GM23338 (cell line): Measurements from ENCODE around the gene DHRS4L2. TPM values are rescaled to one million over a fixed set of nuclear protein-coding genes. Genes with fewer than 3 reads are reported as not detected.
A peak's percentile ranks its signal among the peaks of the same experiment; 100 is the strongest.
"Not testable (repeated sequence)": the region's sequence is repeated elsewhere in the genome, so short reads cannot be mapped to it uniquely, and the experiment has no call there.

Experiments
- ATAC-seq: fragments of 200-7000 bp; cut with Tn5 transposase; 3 replicates; pipeline ENCODE4 v1.9.1; 2020
- DNase-seq: peaks from one replicate; pipeline ENCODE4 v3.0.0-alpha.2; 2015; ENCODE audit warnings: low spot score
- H2AFZ ChIP-seq: fragments of 200-600 bp; sonication (generic); 2 replicates; pipeline ENCODE4 v1.8.0; 2016; ENCODE audit warnings: antibody characterized with exemption, mild to moderate bottlenecking, moderate library complexity
- H3F3A ChIP-seq: fragments of 200-600 bp; sonication (generic); replicated peaks from 2 replicates; pipeline ENCODE4 v1.8.0; 2017; ENCODE audit warnings: antibody characterized with exemption, mixed run types, low read depth
- H3K27ac ChIP-seq: fragments of 200-600 bp; sonication (generic); 2 replicates; pipeline ENCODE4 v1.6.1; 2016; ENCODE audit warnings: low read depth
- H3K27me3 ChIP-seq: fragments of 200-600 bp; sonication (generic); 2 replicates; pipeline ENCODE4 v1.8.0; 2016; ENCODE audit warnings: mild to moderate bottlenecking, mixed run types, moderate library complexity; ENCODE audit not compliant: insufficient read depth
- H3K36me3 ChIP-seq: fragments of 200-600 bp; sonication (generic); 2 replicates; pipeline ENCODE4 v1.8.0; 2016; ENCODE audit warnings: mild to moderate bottlenecking; ENCODE audit not compliant: insufficient read depth
- H3K4me1 ChIP-seq: fragments of 200-600 bp; sonication (generic); 2 replicates; pipeline ENCODE4 v1.8.0; 2016; ENCODE audit warnings: mild to moderate bottlenecking, moderate library complexity; ENCODE audit not compliant: insufficient read depth
- H3K4me2 ChIP-seq: fragments of 200-600 bp; sonication (generic); 2 replicates; pipeline ENCODE4 v1.7.1; 2017; ENCODE audit warnings: mixed run types
- H3K4me3 ChIP-seq: fragments of 200-600 bp; sonication (generic); 2 replicates; pipeline ENCODE4 v1.6.1; 2016; ENCODE audit warnings: mixed run types
- H3K79me2 ChIP-seq: fragments of 200-600 bp; sonication (generic); replicated peaks from 2 replicates; pipeline ENCODE4 v1.8.0; 2017; ENCODE audit warnings: mild to moderate bottlenecking; ENCODE audit not compliant: insufficient read depth
- H3K9me2 ChIP-seq: fragments of 200-600 bp; sonication (generic); 2 replicates; pipeline ENCODE4 v1.8.0; 2017; ENCODE audit not compliant: insufficient read depth
- H4K20me1 ChIP-seq: fragments of 200-600 bp; sonication (generic); replicated peaks from 2 replicates; pipeline ENCODE4 v1.8.0; 2017; ENCODE audit warnings: mild to moderate bottlenecking; ENCODE audit not compliant: insufficient read depth
- H3K27ac Mint-ChIP-seq: 2 replicates; pipeline ENCODE4 v1.8.0; 2020; ENCODE audit warnings: inconsistent platforms, mild to moderate bottlenecking, moderate library complexity, mixed read lengths
- H3K27me3 Mint-ChIP-seq: 3 replicates; pipeline ENCODE4 v1.8.0; 2022; ENCODE audit warnings: low read depth, mild to moderate bottlenecking, moderate library complexity, mixed read lengths, inconsistent platforms; ENCODE audit not compliant: insufficient read depth, poor library complexity
- H3K36me3 Mint-ChIP-seq: 3 replicates; pipeline ENCODE4 v1.8.0; 2021; ENCODE audit warnings: low read depth, mild to moderate bottlenecking, inconsistent platforms, moderate library complexity, mixed read lengths
- H3K4me1 Mint-ChIP-seq: 3 replicates; pipeline ENCODE4 v1.8.0; 2020; ENCODE audit warnings: mild to moderate bottlenecking, inconsistent platforms, mixed read lengths
- H3K4me3 Mint-ChIP-seq: 3 replicates; pipeline ENCODE4 v1.8.0; 2021; ENCODE audit warnings: moderate library complexity, mild to moderate bottlenecking, inconsistent platforms, mixed read lengths
- H3K9me3 Mint-ChIP-seq: 3 replicates; pipeline ENCODE4 v1.8.0; 2020; ENCODE audit warnings: moderate library complexity, mild to moderate bottlenecking, inconsistent platforms, mixed read lengths
- CREB1 ChIP-seq: fragments of 250-450 bp; sonication (Bioruptor Pico); IDR thresholded peaks from 2 replicates; pipeline ENCODE4 v1.5.0; 2020; ENCODE audit warnings: low read depth, mild to moderate bottlenecking, moderate library complexity
- EZH2 ChIP-seq: fragments of 200-600 bp; sonication (generic); IDR thresholded peaks from one replicate; pipeline ENCODE4 v1.8.0; 2017; ENCODE audit warnings: antibody characterized with exemption, mild to moderate bottlenecking, low read depth; ENCODE audit not compliant: unreplicated experiment
- STAT1 ChIP-seq: IDR thresholded peaks from one replicate; pipeline ENCODE4 v1.6.1; 2016; ENCODE audit warnings: antibody characterized with exemption; ENCODE audit not compliant: unreplicated experiment
- ZNF114 ChIP-seq: fragments of 250-450 bp; sonication (Bioruptor Pico); IDR thresholded peaks from 2 replicates; pipeline ENCODE4 v1.5.0; 2020; ENCODE audit warnings: mild to moderate bottlenecking, moderate library complexity
- ZNF331 ChIP-seq: fragments of 250-450 bp; sonication (Bioruptor Pico); IDR thresholded peaks from 2 replicates; pipeline ENCODE4 v1.5.0; 2020; ENCODE audit warnings: low read depth, mild to moderate bottlenecking, moderate library complexity
- polyA plus RNA-seq: library from polyadenylated mRNA; unstranded; fragments of >200 nt; fragmentation: Nextera tagmentation; extraction: Ambion mirVana; gene quantifications from 2 replicates; pipeline ENCODE4 v1.2.1, GENCODE V29; 2016
- total RNA-seq: library from RNA; depleted of rRNA; stranded (reverse); fragments of >200 nt; shearing (Covaris generic); gene quantifications from 2 replicates; pipeline ENCODE4 v1.2.3, GENCODE V29; 2014
- TF ChIP-seq, protein P1 (sequence below), 2 experiments: fragments of 200-600 bp in 1 of 2; sonication (generic) in 1 of 2; conservative IDR thresholded peaks; 2 replicates each; pipeline versions ENCODE4 v1.5.1 to v1.6.1; 2016 to 2017; ENCODE audit warnings: antibody characterized with exemption in 2 of 2, low read depth in 2 of 2, mild to moderate bottlenecking in 2 of 2, moderate library complexity in 1 of 2
- TF ChIP-seq, protein P2 (sequence below): fragments of 250-450 bp; sonication (Bioruptor Pico); IDR thresholded peaks from 2 replicates; pipeline ENCODE4 v1.5.0; 2020; ENCODE audit warnings: mild to moderate bottlenecking, moderate library complexity
- TF ChIP-seq, protein P3 (sequence below): IDR thresholded peaks from 2 replicates; pipeline ENCODE4 v1.6.1; 2016; ENCODE audit warnings: antibody characterized with exemption

Gene DHRS4L2
- total and polyA plus RNA-seq, 2 experiments from 2014 or later, result 6.7 to 12.9 TPM

DNA sequence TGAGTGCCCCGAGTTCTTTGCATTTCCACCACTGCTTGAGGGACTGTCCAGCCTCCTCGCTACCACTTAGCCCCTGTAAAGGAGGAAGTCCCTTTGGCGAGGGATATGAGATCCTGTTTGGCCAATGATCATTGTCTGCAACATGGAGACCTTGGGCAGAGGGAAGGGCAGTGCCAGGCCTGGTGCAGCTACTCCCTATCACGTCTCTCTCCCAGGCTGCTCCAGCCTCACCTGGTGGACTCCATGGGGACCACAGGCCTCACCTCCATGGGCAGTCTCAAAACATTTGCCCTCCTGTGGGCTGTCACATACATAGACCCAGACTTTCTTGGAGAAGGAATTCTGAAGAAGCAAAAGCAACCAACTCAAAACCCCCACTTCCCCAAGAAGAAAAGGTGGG is 47.0 kb downstream of the DHRS4L2 start:
- DNase-seq, H4K20me1 ChIP-seq, H3K79me2 ChIP-seq, H3K4me1 ChIP-seq, H3K27me3 Mint-ChIP-seq, H3K27ac ChIP-seq, H3K36me3 Mint-ChIP-seq, H3K27me3 ChIP-seq, H3K9me2 ChIP-seq, H3K4me1 Mint-ChIP-seq, H3K27ac Mint-ChIP-seq, H3F3A ChIP-seq, H3K36me3 ChIP-seq: not testable (repeated sequence)
- Histone ChIP-seq H3K4me3 (peak overlapping the region; percentile 72; the same call in 1 of the 2 replicates), H2AFZ (peak overlapping the region; percentile 59; the same call in 1 of the 2 replicates), H3K4me2 (peak overlapping the region; percentile 88)
- ATAC-seq, result peak; percentile 78
- TF ChIP-seq, protein P1, sequence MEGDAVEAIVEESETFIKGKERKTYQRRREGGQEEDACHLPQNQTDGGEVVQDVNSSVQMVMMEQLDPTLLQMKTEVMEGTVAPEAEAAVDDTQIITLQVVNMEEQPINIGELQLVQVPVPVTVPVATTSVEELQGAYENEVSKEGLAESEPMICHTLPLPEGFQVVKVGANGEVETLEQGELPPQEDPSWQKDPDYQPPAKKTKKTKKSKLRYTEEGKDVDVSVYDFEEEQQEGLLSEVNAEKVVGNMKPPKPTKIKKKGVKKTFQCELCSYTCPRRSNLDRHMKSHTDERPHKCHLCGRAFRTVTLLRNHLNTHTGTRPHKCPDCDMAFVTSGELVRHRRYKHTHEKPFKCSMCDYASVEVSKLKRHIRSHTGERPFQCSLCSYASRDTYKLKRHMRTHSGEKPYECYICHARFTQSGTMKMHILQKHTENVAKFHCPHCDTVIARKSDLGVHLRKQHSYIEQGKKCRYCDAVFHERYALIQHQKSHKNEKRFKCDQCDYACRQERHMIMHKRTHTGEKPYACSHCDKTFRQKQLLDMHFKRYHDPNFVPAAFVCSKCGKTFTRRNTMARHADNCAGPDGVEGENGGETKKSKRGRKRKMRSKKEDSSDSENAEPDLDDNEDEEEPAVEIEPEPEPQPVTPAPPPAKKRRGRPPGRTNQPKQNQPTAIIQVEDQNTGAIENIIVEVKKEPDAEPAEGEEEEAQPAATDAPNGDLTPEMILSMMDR (conservative IDR thresholded peaks at IDR 0.05; ENCODE audit: low read depth in 2 of 2), result 0 out of 4 replicates have a peak, but pooled peaks of 1 of the 2 experiments have one; percentile 15
- Mint-ChIP-seq H3K4me3 (peak overlapping the region; percentile 86), H3K9me3 (peaks cover 21% of the 10 kb centered on the region)

DNA sequence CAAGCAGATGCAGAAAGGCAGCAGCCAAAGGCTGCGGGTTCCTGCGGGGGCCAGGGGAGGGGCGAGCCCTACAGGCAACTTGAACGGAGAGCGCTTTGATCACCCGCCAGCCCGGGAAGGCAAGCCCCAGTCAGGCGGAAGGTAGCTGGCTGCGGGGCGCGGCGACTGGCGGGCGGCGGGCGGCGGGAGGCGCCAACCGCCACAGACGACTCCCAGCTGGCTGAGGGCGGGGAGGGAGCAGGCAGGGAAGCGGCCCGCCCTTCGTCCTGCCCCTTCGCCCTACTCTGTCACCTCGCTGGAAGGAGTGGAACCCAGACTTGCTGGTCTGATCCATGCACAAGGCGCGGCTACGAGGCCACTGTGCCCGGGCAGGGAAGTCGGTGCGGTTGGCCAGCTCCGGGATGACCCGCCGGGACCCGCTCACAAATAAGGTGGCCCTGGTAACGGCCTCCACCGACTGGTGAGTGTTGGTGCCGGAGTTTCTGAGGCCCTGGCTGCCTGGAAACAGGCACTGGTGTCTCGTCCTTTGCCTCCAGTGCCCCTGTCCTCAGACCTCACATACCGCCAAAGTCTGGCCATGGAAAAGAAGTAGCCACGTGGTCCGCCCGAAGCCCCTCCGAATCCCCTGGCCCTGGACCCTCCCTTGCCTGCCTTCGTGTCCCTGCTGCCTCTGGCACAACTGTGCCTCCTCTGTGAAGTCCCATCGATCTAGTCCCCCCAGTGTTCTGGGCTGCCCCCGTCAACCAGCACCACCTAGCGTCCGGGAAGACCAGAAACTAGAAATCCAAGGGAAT is 47.6 kb downstream of the DHRS4L2 start:
- DNase-seq, result peak; percentile 83
- peak overlapping the region; percentile 39; the same call in 1 of the 2 replicates for H3K27ac ChIP-seq
- no peaks in the 10 kb centered on the region for H3F3A ChIP-seq
- peak overlapping the region; percentile 44; the same call in 1 of the 2 replicates for H3K27ac Mint-ChIP-seq
- H3K9me3 Mint-ChIP-seq, result peaks cover 15% of the 10 kb centered on the region
- 0 out of 2 replicates have a peak, but pooled peaks cover 4% of the 10 kb centered on the region for H3K27me3 ChIP-seq
- peaks cover 3% of the 10 kb centered on the region for H3K27me3 Mint-ChIP-seq
- H3K4me1 ChIP-seq, result 0 out of 2 replicates have a peak, but pooled peaks cover 3% of the 10 kb centered on the region
- no peaks in the 10 kb centered on the region for H3K79me2 ChIP-seq
- ATAC-seq, result peak; percentile 87
- H3K9me2 ChIP-seq, result no peaks in the 10 kb centered on the region
- peak overlapping the region; percentile 88 for H3K4me2 ChIP-seq
- H3K4me3 ChIP-seq, result peak overlapping the region; percentile 72
- H3K36me3 ChIP-seq, result no peaks in the 10 kb centered on the region
- peaks cover 10% of the 10 kb centered on the region; the same call in 2 of the 3 replicates for H3K4me1 Mint-ChIP-seq
- no peaks in the 10 kb centered on the region for H4K20me1 ChIP-seq
- peak overlapping the region; percentile 93 for H2AFZ ChIP-seq
- H3K4me3 Mint-ChIP-seq, result peak overlapping the region; percentile 86
- peaks cover 2% of the 10 kb centered on the region; the same call in 1 of the 3 replicates for H3K36me3 Mint-ChIP-seq
- TF ChIP-seq CREB1 (CRISPR knock-in tag) (no peak), STAT1 (no peak), EZH2 (no peak), ZNF114 (CRISPR knock-in tag) (no peak), ZNF331 (no peak)
- TF ChIP-seq, protein P2, sequence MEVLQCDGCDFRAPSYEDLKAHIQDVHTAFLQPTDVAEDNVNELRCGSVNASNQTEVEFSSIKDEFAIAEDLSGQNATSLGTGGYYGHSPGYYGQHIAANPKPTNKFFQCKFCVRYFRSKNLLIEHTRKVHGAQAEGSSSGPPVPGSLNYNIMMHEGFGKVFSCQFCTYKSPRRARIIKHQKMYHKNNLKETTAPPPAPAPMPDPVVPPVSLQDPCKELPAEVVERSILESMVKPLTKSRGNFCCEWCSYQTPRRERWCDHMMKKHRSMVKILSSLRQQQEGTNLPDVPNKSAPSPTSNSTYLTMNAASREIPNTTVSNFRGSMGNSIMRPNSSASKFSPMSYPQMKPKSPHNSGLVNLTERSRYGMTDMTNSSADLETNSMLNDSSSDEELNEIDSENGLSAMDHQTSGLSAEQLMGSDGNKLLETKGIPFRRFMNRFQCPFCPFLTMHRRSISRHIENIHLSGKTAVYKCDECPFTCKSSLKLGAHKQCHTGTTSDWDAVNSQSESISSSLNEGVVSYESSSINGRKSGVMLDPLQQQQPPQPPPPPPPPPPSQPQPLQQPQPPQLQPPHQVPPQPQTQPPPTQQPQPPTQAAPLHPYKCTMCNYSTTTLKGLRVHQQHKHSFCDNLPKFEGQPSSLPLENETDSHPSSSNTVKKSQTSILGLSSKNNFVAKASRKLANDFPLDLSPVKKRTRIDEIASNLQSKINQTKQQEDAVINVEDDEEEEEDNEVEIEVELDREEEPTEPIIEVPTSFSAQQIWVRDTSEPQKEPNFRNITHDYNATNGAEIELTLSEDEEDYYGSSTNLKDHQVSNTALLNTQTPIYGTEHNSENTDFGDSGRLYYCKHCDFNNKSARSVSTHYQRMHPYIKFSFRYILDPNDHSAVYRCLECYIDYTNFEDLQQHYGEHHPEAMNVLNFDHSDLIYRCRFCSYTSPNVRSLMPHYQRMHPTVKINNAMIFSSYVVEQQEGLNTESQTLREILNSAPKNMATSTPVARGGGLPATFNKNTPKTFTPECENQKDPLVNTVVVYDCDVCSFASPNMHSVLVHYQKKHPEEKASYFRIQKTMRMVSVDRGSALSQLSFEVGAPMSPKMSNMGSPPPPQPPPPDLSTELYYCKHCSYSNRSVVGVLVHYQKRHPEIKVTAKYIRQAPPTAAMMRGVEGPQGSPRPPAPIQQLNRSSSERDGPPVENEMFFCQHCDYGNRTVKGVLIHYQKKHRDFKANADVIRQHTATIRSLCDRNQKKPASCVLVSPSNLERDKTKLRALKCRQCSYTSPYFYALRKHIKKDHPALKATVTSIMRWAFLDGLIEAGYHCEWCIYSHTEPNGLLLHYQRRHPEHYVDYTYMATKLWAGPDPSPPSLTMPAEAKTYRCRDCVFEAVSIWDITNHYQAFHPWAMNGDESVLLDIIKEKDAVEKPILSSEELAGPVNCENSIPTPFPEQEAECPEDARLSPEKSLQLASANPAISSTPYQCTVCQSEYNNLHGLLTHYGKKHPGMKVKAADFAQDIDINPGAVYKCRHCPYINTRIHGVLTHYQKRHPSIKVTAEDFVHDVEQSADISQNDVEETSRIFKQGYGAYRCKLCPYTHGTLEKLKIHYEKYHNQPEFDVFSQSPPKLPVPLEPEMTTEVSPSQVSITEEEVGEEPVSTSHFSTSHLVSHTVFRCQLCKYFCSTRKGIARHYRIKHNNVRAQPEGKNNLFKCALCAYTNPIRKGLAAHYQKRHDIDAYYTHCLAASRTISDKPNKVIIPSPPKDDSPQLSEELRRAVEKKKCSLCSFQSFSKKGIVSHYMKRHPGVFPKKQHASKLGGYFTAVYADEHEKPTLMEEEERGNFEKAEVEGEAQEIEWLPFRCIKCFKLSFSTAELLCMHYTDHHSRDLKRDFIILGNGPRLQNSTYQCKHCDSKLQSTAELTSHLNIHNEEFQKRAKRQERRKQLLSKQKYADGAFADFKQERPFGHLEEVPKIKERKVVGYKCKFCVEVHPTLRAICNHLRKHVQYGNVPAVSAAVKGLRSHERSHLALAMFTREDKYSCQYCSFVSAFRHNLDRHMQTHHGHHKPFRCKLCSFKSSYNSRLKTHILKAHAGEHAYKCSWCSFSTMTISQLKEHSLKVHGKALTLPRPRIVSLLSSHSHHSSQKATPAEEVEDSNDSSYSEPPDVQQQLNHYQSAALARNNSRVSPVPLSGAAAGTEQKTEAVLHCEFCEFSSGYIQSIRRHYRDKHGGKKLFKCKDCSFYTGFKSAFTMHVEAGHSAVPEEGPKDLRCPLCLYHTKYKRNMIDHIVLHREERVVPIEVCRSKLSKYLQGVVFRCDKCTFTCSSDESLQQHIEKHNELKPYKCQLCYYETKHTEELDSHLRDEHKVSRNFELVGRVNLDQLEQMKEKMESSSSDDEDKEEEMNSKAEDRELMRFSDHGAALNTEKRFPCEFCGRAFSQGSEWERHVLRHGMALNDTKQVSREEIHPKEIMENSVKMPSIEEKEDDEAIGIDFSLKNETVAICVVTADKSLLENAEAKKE, result no peak
- TF ChIP-seq, protein P1 (conservative IDR thresholded peaks at IDR 0.05; ENCODE audit: low read depth in 2 of 2), result peak; percentile 85 to 86
- TF ChIP-seq, protein P3, sequence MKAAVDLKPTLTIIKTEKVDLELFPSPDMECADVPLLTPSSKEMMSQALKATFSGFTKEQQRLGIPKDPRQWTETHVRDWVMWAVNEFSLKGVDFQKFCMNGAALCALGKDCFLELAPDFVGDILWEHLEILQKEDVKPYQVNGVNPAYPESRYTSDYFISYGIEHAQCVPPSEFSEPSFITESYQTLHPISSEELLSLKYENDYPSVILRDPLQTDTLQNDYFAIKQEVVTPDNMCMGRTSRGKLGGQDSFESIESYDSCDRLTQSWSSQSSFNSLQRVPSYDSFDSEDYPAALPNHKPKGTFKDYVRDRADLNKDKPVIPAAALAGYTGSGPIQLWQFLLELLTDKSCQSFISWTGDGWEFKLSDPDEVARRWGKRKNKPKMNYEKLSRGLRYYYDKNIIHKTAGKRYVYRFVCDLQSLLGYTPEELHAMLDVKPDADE, result no peak
